T-helper 2 cell treated with Interferon-gamma antibody and Interleukin-4, amounts not matched to agents 100 ng/mL and 5 ng/mL, for 36 hours (primary cell): ENCODE data around the gene KLHL5. TPM values are rescaled to one million over a fixed set of nuclear protein-coding genes. Genes with fewer than 3 reads are reported as not detected.

ENCODE experiments used
- intact Hi-C: fragments of 100-400 bp; cut with micrococcal nuclease; formaldehyde crosslinking; loops from one replicate; pipeline ENCODE4 v1.15.1; 2023
- total RNA-seq: library from RNA; stranded (reverse); gene quantifications from 2 replicates; pipeline ENCODE4 v1.2.3, GENCODE V29; 2022

The KLHL5 gene
- total RNA-seq, 1 donor from 2014 or later = 39.7 TPM

GRCh38 chr4:39083164-39083563 is 21.1 kb downstream of the KLHL5 start:
- intact Hi-C loops = no loop called here

- intact Hi-C loops = no loop called here
Observed at GRCh38 chr4:39085891-39086290, 23.9 kb downstream of the KLHL5 start.

GRCh38 chr4:39096847-39097246 is 34.8 kb downstream of the KLHL5 start:
- intact Hi-C loops = no loop called here

GRCh38 chr4:39097290-39097689 is 35.3 kb downstream of the KLHL5 start:
- intact Hi-C loops = no loop called here

- intact Hi-C loops = no loop called here
Observed at GRCh38 chr4:39102297-39102696, 40.3 kb downstream of the KLHL5 start.

- intact Hi-C loops = no loop called here
Observed at GRCh38 chr4:39103291-39103690, 41.3 kb downstream of the KLHL5 start.

GRCh38 chr4:39104255-39104654 is 42.2 kb downstream of the KLHL5 start:
- intact Hi-C loops = no loop called here

GRCh38 chr4:39106011-39106410 is 44.0 kb downstream of the KLHL5 start:
- intact Hi-C loops = no loop called here

- intact Hi-C loops = no loop called here
Observed at GRCh38 chr4:39114436-39114835, 52.4 kb downstream of the KLHL5 start.

GRCh38 chr4:39118034-39118658 is 56.1 kb downstream of the KLHL5 start:
- intact Hi-C loops = loop anchor here (2.0 kb wide), 1 partner anchor 73 kb away; no protein-coding TSS in a partner anchor

- intact Hi-C loops = no loop called here
Observed at GRCh38 chr4:39120418-39120817, 58.4 kb downstream of the KLHL5 start.

- intact Hi-C loops = no loop called here
Observed at GRCh38 chr4:39124885-39125599, 63.0 kb downstream of the KLHL5 start.

GRCh38 chr4:39125600-39125985 is 63.6 kb downstream of the KLHL5 start:
- intact Hi-C loops = no loop called here

GRCh38 chr4:39126256-39127095 is 64.4 kb downstream of the KLHL5 start:
- intact Hi-C loops = no loop called here

GRCh38 chr4:39133623-39134022 is 71.6 kb downstream of the KLHL5 start:
- intact Hi-C loops = loop anchor here (2.0 kb wide), 1 partner anchor 89 kb away; no protein-coding TSS in a partner anchor

GRCh38 chr4:39134683-39135306 is 72.8 kb downstream of the KLHL5 start:
- intact Hi-C loops = loop anchor here (1.0 to 5.0 kb wide), 6 partner anchors 48 to 377 kb away; partner anchors contain the start of gene WDR19

- intact Hi-C loops = loop anchor here (5.0 kb wide), 2 partner anchors 44 to 381 kb away; partner anchors contain the start of gene WDR19
Observed at GRCh38 chr4:39138227-39138626, 76.2 kb downstream of the KLHL5 start.

GRCh38 chr4:39146211-39146610 is 84.2 kb downstream of the KLHL5 start:
- intact Hi-C loops = no loop called here

- intact Hi-C loops = no loop called here
Observed at GRCh38 chr4:39154009-39154408, 92.0 kb downstream of the KLHL5 start.

GRCh38 chr4:39157520-39157919 is 95.5 kb downstream of the KLHL5 start:
- intact Hi-C loops = no loop called here

GRCh38 chr4:39166177-39166576 is 104.1 kb downstream of the KLHL5 start:
- intact Hi-C loops = no loop called here
